NCI-H146 treated with DMSO at 0.1 percent for 48 hours (cell line): ENCODE data around the gene MYO16.

ENCODE experiments used
- DNase-seq: peaks from one replicate; lab custom pipeline; 2025; ENCODE audit not compliant: unreplicated experiment; lab: John Stamatoyannopoulos, UW

The MYO16 gene

GRCh38 chr13:108926862-108927261 is 297.5 kb downstream of the MYO16 start:
- DNase-seq, result no peak

- DNase-seq, result no peak
These were observed 298.2 kb downstream of the MYO16 start for GRCh38 chr13:108927615-108928014.

- DNase-seq, result no peak
These were observed 300.3 kb downstream of the MYO16 start for GRCh38 chr13:108929532-108930206.

- DNase-seq, result no peak
These were observed 302.8 kb downstream of the MYO16 start for GRCh38 chr13:108932196-108932595.

GRCh38 chr13:108933061-108933460 is 303.6 kb downstream of the MYO16 start:
- DNase-seq, result no peak

- no peak for DNase-seq
These were observed 308.7 kb downstream of the MYO16 start for GRCh38 chr13:108938155-108938554.

GRCh38 chr13:108940121-108940520 is 310.7 kb downstream of the MYO16 start:
- no peak for DNase-seq

GRCh38 chr13:108943842-108944241 is 314.4 kb downstream of the MYO16 start:
- DNase-seq, result no peak

- DNase-seq, result no peak
These were observed 315.3 kb downstream of the MYO16 start for GRCh38 chr13:108944760-108945159.

- DNase-seq, result no peak
These were observed 318.2 kb downstream of the MYO16 start for GRCh38 chr13:108947551-108948030.

GRCh38 chr13:108948251-108948671 is 318.9 kb downstream of the MYO16 start:
- no peak for DNase-seq

- DNase-seq, result no peak
These were observed 321.1 kb downstream of the MYO16 start for GRCh38 chr13:108950333-108951010.

- no peak for DNase-seq
These were observed 326.3 kb downstream of the MYO16 start for GRCh38 chr13:108955741-108956140.

GRCh38 chr13:108957369-108958012 is 328.1 kb downstream of the MYO16 start:
- DNase-seq, result no peak

GRCh38 chr13:108958013-108958376 is 328.6 kb downstream of the MYO16 start:
- DNase-seq, result no peak

- no peak for DNase-seq
These were observed 329.8 kb downstream of the MYO16 start for GRCh38 chr13:108959234-108959633.

GRCh38 chr13:108960006-108960405 is 330.6 kb downstream of the MYO16 start:
- DNase-seq, result no peak

GRCh38 chr13:108961542-108962125 is 332.2 kb downstream of the MYO16 start:
- DNase-seq, result peak; percentile 43

- no peak for DNase-seq
These were observed 333.2 kb downstream of the MYO16 start for GRCh38 chr13:108962654-108963053.

- DNase-seq, result no peak
These were observed 333.9 kb downstream of the MYO16 start for GRCh38 chr13:108963276-108963810.

- DNase-seq, result no peak
These were observed 334.6 kb downstream of the MYO16 start for GRCh38 chr13:108963846-108964600.
